Osteocyte (in vitro differentiated cells): ENCODE measurements around the gene ARHGEF37. TPM values are rescaled to one million over a fixed set of nuclear protein-coding genes. Genes with fewer than 3 reads are reported as not detected.
A peak's percentile ranks its signal among the peaks of the same experiment; 100 is the strongest.

ENCODE experiments used
- DNase-seq: peaks from one replicate; pipeline ENCODE4 v3.0.0; 2021; ENCODE audit warnings: mixed read lengths; ENCODE audit not compliant: unreplicated experiment; ENCODE audit errors: extremely low spot score
- H3K27ac Mint-ChIP-seq: one replicate; pipeline ENCODE4 v1.8.0; 2021; ENCODE audit warnings: mild to moderate bottlenecking, mixed read lengths; ENCODE audit not compliant: unreplicated experiment
- H3K27me3 Mint-ChIP-seq: one replicate; pipeline ENCODE4 v1.8.0; 2021; ENCODE audit warnings: mixed read lengths; ENCODE audit not compliant: unreplicated experiment
- H3K36me3 Mint-ChIP-seq: one replicate; pipeline ENCODE4 v1.8.0; 2021; ENCODE audit warnings: mixed read lengths; ENCODE audit not compliant: unreplicated experiment
- H3K4me1 Mint-ChIP-seq: one replicate; pipeline ENCODE4 v1.8.0; 2021; ENCODE audit warnings: mixed read lengths; ENCODE audit not compliant: unreplicated experiment
- H3K4me3 Mint-ChIP-seq: one replicate; pipeline ENCODE4 v1.8.0; 2021; ENCODE audit warnings: mild to moderate bottlenecking, moderate library complexity, mixed read lengths; ENCODE audit not compliant: unreplicated experiment
- H3K9me3 Mint-ChIP-seq: one replicate; pipeline ENCODE4 v1.8.0; 2021; ENCODE audit warnings: mixed read lengths; ENCODE audit not compliant: unreplicated experiment
- total RNA-seq: library from RNA; stranded (reverse); gene quantifications from 2 replicates; pipeline ENCODE4 v1.2.1, GENCODE V29; 2021
- TF ChIP-seq, protein P1 (sequence below): fragments of 200-600 bp; sonication (generic); IDR thresholded peaks from 2 replicates; pipeline ENCODE4 v1.5.0; 2021; ENCODE audit warnings: antibody characterized with exemption, mild to moderate bottlenecking, moderate library complexity

ARHGEF37 gene
- total RNA-seq, 1 donor from 2014 or later, result 8.9 TPM

DNA sequence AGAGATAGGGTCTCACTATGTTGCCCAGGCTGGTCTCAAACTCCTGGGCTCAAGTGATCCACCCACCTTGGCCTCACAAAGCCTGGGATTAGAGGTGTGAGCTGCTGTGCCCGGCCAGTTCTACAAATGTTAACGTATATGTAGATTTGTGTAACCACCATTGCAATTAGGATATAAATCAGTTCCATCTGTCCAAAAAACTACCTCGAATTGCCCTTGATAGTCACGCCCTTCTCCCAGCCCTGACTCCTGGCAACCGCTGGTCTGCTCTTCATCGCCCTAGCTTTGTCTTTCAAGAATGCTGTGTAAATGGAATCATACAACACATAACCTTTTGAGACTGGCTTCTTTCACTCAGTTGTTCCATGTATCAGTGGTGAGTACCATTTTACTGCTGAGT is 102.7 kb downstream of the ARHGEF37 start:
- no peaks in the 10 kb centered on the region for H3K4me1 Mint-ChIP-seq
- peaks cover 80% of the 10 kb centered on the region for H3K27me3 Mint-ChIP-seq
- no peak overlapping the region for H3K4me3 Mint-ChIP-seq
- H3K27ac Mint-ChIP-seq, result no peak overlapping the region
- peak; percentile 13 for DNase-seq
- no peaks in the 10 kb centered on the region for H3K36me3 Mint-ChIP-seq
- no peaks in the 10 kb centered on the region for H3K9me3 Mint-ChIP-seq
- TF ChIP-seq, protein P1, sequence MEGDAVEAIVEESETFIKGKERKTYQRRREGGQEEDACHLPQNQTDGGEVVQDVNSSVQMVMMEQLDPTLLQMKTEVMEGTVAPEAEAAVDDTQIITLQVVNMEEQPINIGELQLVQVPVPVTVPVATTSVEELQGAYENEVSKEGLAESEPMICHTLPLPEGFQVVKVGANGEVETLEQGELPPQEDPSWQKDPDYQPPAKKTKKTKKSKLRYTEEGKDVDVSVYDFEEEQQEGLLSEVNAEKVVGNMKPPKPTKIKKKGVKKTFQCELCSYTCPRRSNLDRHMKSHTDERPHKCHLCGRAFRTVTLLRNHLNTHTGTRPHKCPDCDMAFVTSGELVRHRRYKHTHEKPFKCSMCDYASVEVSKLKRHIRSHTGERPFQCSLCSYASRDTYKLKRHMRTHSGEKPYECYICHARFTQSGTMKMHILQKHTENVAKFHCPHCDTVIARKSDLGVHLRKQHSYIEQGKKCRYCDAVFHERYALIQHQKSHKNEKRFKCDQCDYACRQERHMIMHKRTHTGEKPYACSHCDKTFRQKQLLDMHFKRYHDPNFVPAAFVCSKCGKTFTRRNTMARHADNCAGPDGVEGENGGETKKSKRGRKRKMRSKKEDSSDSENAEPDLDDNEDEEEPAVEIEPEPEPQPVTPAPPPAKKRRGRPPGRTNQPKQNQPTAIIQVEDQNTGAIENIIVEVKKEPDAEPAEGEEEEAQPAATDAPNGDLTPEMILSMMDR, result no peak

DNA sequence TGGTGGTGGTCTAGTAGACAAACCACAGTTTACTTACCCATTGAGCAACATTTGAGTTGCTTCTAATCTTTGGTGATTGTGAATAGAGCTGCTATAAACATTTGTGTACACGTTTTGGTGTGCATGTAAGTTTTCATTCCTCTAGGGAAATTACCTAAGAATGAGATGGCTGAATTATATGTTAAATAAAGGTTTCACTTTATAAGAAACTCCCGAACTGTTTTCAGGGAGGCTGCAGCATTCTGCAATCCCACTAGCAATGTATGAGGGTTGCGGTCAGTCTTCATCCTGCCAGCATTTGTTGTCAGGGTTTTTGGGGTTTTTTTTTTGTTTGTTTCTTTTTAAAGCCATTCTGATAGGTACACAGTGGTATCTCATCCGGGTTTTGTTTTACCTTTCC is 103.1 kb downstream of the ARHGEF37 start:
- TF ChIP-seq, protein P1, result no peak
- no peak overlapping the region for H3K27ac Mint-ChIP-seq
- no peak overlapping the region for H3K4me3 Mint-ChIP-seq
- H3K9me3 Mint-ChIP-seq, result no peaks in the 10 kb centered on the region
- no peak for DNase-seq
- no peaks in the 10 kb centered on the region for H3K36me3 Mint-ChIP-seq
- no peaks in the 10 kb centered on the region for H3K4me1 Mint-ChIP-seq
- H3K27me3 Mint-ChIP-seq, result peaks cover 81% of the 10 kb centered on the region

Other genes starting within 250 kb of the ARHGEF37 start
- gene GRPEL2, start 236.0 kb upstream of the ARHGEF37 start, total RNA-seq, result 25.2 and 25.6 TPM in 2 replicates
- gene PCYOX1L, start 223.5 kb upstream of the ARHGEF37 start, total RNA-seq, result 7.7 TPM in 2 replicates
- gene IL17B, start 202.2 kb upstream of the ARHGEF37 start, total RNA-seq, result not detected in 2 replicates
- gene CSNK1A1, start 30.1 kb upstream of the ARHGEF37 start, total RNA-seq, result 278 and 282 TPM in 2 replicates
- 2.5 and 3.3 TPM in 2 replicates for gene PPARGC1B, start 148.8 kb downstream of the ARHGEF37 start, total RNA-seq